NCI-H2029 (cell line): ENCODE measurements around the gene PRIM2.
"Not testable (repeated sequence)": the region's sequence is repeated elsewhere in the genome, so short reads cannot be mapped to it uniquely, and the experiment has no call there.

Experiments
- DNase-seq: peaks from one replicate; lab custom pipeline; 2025; lab: John Stamatoyannopoulos, UW

PRIM2 gene

DNA sequence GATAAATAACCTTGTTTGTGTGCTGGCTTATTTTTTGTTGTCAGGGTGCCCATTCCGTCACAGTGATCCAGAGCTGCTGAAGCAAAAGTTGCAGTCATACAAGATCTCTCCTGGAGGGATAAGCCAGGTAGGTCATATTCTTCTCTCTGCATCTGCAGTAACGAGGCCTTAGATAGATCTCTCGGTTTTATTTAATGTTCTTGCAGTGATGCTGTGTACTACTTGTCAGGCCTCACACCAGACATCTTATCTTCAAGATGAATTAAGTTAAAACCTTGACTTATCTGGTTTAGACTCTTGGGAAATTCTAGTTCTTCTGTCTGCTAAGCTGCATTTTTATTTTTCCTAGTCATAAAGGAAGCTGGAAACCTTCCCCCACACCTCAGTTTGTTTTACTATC, 288.9 kb downstream of the PRIM2 start:
- DNase-seq, result not testable (repeated sequence)

DNA sequence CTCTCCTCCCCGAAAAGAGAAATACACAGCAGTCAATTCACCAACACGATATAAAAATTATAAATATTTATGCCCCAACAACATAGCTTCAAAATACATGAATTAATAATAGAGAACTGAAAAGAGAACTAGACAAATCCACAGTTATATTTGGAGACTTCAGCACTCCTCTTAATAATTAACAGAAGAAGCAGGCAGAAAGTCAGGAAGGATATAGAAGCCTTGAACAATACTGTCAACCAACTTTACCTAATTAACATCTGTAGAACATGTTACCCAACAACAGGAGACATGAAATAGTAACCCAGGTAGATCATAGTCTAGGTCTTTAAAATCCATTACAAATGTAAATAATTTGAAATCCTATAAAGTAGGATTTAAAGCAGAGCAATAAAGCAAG, 293.2 kb downstream of the PRIM2 start:
- not testable (repeated sequence) for DNase-seq

DNA sequence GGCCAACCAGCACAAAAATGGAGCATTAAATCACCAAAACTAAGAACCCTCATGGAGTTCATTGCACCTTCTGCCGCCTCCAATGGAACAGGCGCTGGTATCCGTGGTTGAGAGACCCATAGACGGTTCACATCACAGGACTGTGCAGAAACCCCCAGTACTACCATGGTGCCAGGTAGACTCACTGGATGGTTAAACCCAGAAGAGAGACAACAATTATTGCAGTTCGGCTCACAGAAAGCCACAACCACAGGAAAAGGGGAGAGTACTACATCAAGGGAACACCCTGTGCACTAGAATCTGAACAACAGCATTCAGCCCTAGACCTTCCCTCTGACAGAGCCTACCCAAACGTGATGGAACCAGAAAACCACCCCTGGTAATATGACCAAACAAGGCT, 301.5 kb downstream of the PRIM2 start:
- DNase-seq, result not testable (repeated sequence)

DNA sequence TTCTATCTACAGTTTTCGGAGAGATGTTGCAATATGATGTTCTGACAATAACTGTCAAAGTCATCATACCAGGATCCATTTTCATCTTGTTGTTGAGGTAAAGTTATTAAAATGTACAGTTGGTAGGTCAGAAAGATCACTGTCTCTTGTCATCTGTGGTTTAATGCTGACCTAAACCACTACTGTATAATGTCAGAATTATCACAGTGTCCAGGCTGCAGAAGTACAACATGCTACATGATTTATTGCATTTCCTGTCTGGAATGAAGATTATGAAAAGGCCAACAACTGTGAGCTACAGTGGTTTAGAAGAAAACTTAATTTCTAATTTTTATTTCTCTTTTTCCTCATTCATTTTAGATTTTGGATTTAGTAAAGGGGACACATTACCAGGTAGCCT, 314.3 kb downstream of the PRIM2 start:
- not testable (repeated sequence) for DNase-seq

DNA sequence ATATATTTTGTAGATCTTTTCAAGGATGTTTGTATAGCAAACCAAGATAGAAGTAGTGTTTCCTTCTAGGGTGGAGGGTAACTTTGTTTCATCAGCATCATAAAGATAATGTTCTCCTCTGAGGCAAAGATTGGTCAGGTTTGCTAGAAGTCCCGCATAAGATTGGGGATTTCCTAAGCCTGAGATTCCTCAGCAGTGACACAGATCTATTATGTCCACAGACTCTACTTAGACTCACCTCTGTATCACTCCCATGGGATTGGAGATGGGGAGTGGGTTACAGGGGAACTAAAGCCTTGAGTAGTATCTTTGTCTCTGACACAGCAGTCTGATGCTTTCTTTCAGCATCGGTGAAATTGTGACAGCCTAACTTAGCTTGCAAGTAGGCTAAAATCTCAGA, 341.1 kb downstream of the PRIM2 start:
- not testable (repeated sequence) for DNase-seq

DNA sequence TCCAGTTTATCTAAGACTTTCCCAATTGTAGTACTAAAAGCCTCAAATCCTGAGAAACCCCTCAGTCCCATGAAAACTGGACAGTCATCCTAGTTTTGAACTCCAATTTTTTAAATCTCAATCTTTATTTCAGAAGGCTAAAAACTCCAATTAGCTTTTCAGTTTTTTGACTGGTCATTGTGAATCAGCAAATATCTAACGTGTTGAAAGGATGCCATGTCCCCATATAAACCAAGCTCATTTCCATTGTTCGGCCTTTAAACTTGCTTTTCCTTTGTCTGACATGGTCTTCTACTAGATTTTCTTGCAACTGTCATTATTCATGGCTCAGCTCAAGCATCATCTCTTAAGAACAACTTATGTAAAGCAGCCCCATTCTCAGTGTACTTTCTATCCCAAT, 342.4 kb downstream of the PRIM2 start:
- not testable (repeated sequence) for DNase-seq

DNA sequence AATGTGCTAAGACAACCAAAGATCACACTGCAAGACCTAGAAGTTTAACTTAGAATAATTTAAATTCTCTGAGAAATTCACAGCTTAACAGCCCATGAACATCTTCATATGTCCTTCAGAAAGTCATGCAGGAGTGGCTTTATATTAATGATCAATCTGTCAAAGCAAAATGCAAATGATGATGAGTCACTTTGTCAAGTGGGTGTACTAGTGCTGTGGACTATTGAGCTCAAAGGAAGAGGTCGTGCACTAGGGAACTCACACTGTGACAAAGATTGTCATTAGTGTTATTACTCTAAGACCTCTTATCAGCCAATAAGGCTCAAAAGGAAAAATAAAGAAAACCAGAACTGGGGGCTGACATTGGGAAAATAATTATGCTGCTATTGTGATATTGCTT, 343.5 kb downstream of the PRIM2 start:
- DNase-seq, result not testable (repeated sequence)

DNA sequence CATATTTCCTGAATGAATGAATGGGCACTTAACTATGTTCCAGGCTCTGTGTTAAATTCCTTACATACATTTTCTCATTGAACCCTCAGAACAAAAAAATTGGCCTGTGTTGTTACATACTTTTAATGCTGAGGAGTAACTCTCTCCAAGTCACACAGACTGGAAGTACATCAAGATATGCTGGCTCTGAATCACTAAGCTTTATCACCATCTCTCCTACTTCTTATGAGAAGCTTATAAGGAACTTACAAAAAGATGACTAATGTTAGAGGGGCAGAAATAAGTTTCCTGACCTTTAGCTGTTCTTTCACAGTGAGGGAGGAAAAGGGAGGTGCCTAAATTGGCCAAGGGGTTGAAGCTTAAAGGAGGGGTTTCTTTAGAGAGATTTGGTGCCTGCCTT, 350.7 kb downstream of the PRIM2 start:
- DNase-seq, result not testable (repeated sequence)

DNA sequence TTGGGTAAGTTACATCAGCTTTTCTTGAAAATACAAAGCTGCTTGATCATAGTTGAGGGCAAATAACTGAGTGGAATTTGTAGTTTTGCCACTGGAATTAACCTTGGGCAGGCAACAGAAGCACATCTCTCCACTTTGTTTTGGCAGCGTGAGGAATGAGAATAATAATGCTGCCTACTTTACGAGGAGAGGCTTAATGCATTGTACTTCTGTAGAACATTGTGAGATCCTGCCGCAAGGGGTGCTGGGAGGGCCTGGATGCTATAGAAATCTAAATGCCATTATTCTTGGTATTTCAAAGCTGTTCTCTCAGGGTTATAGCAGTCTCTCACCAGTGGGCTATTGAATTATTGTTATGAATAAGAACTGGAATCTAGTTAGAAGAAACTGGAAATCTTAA, 353.8 kb downstream of the PRIM2 start:
- DNase-seq, result not testable (repeated sequence)

DNA sequence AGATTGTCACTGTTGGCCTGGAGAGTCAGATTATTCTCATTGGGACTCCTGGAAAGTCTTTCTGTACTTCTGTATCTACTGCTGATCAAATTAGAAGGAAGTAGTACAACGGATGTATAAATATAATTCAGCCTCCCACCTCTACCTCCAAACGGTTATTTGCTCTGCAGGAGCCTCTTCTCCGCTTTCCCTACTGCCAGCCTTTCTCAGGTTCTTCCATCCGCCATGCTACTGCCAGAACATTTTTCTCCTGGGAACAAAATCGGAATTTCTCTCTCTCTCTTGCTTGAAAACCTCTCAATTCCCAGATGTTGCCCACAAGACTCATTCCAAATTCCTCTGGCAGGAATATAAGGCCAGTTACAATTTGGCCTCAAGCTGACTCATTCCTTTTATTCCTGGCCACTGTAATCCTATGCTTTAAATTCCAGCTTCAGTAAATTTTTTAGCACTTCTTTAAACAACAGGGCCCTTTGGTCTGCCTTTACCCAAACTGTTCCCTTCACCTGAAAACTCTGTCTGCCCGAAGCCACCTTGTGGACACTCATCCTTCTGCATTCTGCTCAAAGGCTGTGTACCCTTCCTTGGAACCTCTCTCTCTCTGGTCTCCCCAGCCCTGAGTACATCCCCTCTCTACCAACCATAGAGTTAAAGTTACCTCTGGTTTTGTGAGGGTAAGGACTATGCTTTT, 354.7 kb downstream of the PRIM2 start:
- DNase-seq, result not testable (repeated sequence)

DNA sequence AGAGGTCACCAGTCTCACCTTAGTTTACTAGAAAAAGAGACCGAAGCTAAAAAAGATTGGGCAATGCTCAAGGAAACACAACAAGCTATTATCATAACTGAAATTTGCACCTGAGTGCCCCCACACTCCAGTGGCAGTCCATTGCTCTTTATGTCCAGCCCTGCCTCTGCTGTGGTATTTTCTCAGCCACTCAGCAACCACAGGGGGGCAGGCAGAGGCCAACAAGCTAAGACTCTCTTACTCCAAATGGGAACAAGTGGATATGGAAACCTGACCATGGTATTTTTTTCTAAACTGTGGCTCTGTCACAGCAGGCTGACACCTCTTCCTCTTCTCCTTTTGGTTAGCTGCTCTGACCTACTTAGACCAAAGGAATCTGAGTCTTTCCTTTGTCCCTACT, 355.9 kb downstream of the PRIM2 start:
- not testable (repeated sequence) for DNase-seq

DNA sequence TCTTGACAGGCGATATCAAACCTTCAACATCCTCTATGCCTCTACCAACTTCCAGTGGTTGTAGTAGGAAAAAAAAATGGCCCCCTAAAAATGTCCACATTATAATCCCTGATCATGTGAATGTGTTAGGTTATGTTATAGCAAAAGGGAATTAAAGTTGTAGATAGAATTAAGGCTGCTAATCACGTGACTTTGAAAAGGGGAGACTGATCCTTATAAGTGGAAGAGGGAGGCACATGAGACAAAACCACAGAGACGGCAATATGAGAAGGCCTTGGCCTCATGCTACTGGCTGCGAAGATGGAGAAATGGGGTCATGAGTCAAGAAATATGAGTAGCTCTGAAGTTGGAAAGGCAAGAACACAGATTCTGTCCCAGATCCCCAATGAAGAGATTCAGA, 358.0 kb downstream of the PRIM2 start:
- DNase-seq, result not testable (repeated sequence)

DNA sequence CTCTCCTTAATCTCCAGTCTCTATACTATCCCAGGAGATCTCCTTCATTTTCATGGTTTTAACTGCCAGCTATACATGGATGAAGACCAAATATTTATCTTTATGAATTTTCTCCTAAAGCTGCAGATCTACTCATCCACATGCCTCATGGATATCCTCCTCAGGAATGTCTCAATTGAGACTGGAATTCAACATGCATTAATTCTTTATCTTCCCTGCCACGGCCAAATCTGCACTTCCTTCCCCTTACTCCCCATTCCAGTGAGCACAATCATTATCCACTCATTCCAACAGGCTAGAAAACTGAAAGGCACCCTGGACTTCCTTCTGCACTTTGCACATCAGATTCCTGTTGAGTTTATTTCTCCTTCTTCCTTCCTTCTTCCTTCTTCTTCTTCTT, 379.0 kb downstream of the PRIM2 start:
- DNase-seq, result not testable (repeated sequence)
